ENCODE results near the gene BPIFA2. TPM values are rescaled to one million over a fixed set of nuclear protein-coding genes. Genes with fewer than 3 reads are reported as not detected.

BPIFA2 gene
- total RNA-seq, 1 experiment from 2014 or later: not detected

DNA sequence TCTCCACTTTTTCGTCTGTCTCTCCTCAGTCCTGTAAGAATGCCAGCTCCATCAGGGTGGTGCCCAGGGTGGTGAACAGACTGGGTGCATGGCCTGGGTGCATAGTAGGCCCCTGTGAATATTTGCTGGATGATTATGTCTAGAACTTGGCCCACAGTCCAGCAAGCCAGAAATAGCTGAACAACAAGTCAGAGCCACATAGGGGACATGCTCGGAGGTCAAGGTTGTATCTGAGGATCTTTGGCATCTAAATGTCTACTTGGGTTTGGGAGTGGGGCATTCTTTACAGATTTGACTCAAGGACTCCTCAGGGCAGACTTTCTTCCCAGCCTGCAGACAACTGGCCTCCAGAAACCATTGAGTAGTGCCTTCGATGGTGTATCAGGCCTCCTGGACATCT is 31.1 kb downstream of the BPIFA2 start:
- no peak for DNase-seq (ENCODE audit: low spot score)

DNA sequence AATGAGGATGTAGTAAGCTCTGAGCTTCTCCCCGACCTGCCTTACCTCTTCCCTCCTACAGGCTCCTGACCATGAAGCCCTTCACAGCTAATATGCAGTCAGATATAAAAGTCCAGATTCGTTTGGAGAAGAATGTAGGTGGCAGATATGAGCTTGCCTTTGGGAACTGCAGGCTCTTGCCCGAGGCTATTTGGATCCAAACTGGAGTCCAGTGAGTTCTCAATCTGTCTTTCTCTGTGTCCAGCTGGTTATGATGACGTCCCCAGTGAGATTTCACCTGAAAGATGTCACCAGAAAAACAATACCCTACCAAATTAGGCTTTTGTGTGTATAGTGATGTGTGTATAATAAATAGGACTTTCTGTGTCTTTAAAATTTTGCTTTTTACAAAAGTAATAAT is 34.5 kb downstream of the BPIFA2 start:
- DNase-seq (ENCODE audit: low spot score): no peak

DNA sequence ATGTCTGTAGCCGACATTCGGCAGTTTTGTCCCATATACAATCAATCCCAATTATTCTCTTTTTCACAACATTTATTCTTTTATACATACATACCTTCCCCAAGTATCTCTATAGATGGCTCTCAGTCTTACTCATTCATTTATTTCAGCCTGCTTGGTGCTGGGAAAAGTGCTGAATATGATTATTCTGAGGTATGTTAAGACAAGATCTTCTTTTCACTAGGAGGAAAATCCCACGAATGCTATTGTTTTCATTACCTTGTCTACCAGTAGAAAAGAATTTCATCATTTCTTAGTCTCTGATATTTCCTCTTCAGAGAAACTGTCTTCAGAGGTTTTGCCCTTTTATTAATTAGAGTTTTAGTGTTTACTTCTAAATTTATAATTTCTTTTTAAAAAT is 35.5 kb downstream of the BPIFA2 start:
- no peak for DNase-seq (ENCODE audit: low spot score)

DNA sequence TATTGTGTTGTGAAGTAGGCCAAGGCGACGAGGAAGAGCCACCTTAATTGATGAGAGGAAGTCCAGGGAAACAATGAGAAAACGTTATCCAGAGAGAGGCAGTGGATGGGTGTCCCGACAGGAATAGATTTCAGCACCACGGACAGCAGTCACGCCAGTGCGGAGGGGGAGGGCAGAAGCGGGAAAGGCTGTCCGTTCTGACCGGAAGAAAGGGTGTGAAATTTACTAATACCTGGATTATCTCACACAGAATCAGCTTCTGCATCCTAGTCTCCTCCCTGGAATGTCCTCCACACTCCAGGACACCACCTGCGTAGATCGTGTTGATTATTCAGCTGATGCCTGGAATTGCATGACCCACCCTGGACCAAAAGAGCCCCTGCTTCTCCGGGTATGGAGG is 41.8 kb downstream of the BPIFA2 start:
- peak; percentile 40 for DNase-seq (ENCODE audit: low spot score)

DNA sequence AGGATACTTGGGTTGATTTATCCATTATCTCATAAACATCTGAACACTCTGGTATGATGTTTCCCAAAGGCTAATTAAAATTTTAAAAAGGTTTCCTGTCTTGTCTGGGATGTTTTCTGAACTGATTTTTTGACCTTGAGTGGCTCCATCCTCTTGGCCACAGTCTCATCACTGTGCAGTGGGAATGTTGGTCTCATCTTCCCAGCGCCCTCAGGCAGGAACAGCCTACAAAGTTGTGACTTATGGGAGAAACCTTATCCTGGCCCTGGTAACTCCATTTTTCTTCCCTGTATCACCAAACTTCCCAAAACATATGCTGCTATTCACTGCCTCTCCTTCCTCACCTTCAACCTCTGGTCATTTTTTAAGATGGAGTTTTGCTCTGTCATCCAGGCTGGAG is 42.4 kb downstream of the BPIFA2 start:
- DNase-seq (ENCODE audit: low spot score): no peak

DNA sequence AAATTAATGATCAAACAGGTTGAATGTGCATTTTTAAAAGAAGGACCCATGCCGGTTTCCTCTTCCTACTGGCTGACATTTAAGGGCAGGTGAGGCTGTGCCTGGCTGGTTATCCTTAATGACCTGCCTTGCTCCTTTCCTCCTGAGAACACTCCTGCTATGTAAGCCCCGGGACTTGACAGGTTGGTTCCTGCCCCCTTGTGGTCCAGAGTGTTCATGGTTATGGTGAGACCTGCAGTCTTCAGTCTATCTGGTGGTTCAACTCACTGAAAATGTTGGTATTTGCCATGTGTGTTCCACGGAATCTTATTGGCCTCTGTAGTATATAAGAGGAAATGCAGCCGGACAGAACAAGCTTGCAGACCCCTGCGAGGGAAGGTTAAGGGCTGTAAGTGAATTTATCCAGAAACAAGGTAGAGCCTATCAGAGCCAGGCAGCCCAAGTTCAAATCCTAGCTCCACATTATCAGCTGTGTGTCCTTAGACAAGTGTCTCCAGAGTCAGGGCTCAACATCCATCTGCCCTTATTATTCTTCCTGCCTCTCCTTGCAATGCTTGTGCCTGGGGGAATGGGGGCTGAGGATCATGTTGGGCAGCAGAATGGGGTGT is 44.0 kb downstream of the BPIFA2 start:
- peak; percentile 27 for DNase-seq (ENCODE audit: low spot score)

DNA sequence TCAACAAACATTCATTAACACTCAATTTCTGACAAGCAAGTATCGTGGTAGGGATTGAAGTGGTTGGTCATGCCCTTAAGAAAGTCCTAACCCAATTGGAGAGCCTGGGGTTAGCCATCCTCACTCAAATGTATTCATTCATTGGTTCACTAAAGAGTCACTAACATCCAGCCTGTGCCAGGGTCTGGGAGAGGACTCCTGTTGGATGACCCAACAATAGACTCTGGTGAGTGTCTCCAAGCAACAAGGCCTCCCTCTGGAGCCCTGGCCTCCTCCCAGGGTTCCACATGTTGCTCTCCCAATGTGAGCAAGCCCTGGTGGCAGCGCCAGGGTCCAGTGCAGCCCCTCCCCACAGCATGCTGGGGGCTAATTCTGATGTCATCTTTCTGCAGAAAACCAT is 49.1 kb downstream of the BPIFA2 start, which contains the start of gene BPIFA3:
Gene BPIFA3 (plus strand): TSS at position 301 of the 400 bp plus-strand sequence. CDS start 185 bp downstream, outside the sequence.
- no peak for DNase-seq (ENCODE audit: low spot score)

DNA sequence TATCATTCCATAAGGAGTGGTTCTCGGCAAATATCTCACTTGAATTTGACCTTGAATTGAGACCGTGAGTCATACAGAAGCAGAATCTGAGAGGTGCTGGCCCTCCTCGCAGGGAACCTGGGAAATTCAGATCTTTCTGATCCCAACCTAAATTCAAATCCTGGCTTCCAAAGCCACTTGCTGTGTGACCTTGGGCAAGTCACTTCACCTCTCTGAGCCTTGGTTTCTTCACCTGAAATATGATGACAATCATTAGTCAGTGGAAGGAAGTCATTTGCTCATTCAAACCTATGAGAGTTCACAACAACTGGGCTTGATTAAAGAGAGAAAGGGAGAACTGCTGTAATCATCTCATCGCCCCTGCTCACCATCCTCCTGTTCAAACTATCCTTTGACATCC is 56.4 kb downstream of the BPIFA2 start:
- no peak for DNase-seq (ENCODE audit: low spot score)

DNA sequence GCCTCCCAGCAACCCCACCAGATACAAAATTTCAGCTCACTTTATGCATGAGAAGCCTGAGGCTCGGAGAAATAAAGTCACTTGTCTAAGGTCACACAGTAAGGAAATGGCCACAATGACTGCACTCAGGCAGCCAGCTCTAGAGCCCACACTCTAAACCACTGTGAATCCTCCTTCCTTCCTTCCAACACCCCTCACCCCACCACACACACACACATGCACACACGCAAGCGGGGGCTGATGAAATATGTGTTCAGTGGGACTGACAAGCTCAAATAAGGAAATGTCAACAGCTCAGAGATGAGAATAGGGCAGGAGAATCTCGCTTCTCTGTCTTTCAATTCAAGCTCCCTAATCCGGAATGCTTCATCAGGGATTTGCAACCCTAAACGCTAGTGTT is 61.9 kb downstream of the BPIFA2 start:
- no peak for DNase-seq (ENCODE audit: low spot score)

Other genes starting within 250 kb of the BPIFA2 start
- not detected in 2 replicates for gene SUN5, start 163.7 kb upstream of the BPIFA2 start, total RNA-seq (2014; rRNA removed; shearing (Covaris generic))
- gene BPIFB2, start 160.5 kb upstream of the BPIFA2 start, total RNA-seq (2014; rRNA removed; shearing (Covaris generic)): not detected in 2 replicates
- gene BPIFB6, start 136.5 kb upstream of the BPIFA2 start, total RNA-seq (2014; rRNA removed; shearing (Covaris generic)): not detected in 2 replicates
- gene BPIFB3, start 114.3 kb upstream of the BPIFA2 start, total RNA-seq (2014; rRNA removed; shearing (Covaris generic)): not detected in 2 replicates
- not detected in 2 replicates for gene BPIFB4, start 88.5 kb upstream of the BPIFA2 start, total RNA-seq (2014; rRNA removed; shearing (Covaris generic))
- not detected in 2 replicates for gene BPIFA3, start 49.2 kb downstream of the BPIFA2 start, total RNA-seq (2014; rRNA removed; shearing (Covaris generic))
- not detected in 2 replicates for gene BPIFA1, start 67.8 kb downstream of the BPIFA2 start, total RNA-seq (2014; rRNA removed; shearing (Covaris generic))
- gene BPIFB1, start 115.1 kb downstream of the BPIFA2 start, total RNA-seq (2014; rRNA removed; shearing (Covaris generic)): 0.56 and 0.76 TPM in 2 replicates
- 25.5 and 29.4 TPM in 2 replicates for gene CDK5RAP1, start 233.4 kb downstream of the BPIFA2 start, total RNA-seq (2014; rRNA removed; shearing (Covaris generic))